ENCODE measurements around the gene VPS13D. TPM values are rescaled to one million over a fixed set of nuclear protein-coding genes. Genes with fewer than 3 reads are reported as not detected.

The VPS13D gene
- total RNA-seq, 1 donor from 2014 or later: 28.3 TPM

DNA sequence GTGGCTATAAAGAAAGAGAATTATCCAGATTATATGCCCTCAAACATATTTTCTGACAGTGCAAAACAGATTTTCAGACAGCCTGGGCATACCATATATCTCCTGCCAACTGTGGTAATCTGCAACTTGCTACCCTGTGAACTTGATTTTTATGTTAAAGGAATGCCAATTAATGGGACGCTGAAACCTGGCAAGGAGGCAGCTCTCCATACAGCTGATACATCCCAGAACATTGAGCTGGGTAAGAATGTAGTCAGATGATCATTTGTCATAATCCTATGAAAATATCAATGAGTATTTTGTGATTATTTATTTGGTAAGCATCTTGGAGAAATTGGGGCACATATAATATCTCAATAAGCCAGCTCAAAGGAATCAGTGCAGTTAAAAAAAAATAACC, 124.2 kb downstream of the VPS13D start:
- H3K27ac ChIP-seq: peak overlapping the region in 1 of 2 donors; percentile 84
- peaks cover 23 to 46% of the 10 kb centered on the region in 2 donors for H3K36me3 ChIP-seq
- intact Hi-C loops (cut with DNase I): no loop called here
- H3K4me1 ChIP-seq: peaks cover 13 to 23% of the 10 kb centered on the region in 2 donors
- no peak overlapping the region for H3K4me3 ChIP-seq
- DNase-seq (ENCODE audit: low spot score in 2 of 2): no peak
- H3K27me3 ChIP-seq: no peaks in the 10 kb centered on the region
- TF ChIP-seq, protein P1, sequence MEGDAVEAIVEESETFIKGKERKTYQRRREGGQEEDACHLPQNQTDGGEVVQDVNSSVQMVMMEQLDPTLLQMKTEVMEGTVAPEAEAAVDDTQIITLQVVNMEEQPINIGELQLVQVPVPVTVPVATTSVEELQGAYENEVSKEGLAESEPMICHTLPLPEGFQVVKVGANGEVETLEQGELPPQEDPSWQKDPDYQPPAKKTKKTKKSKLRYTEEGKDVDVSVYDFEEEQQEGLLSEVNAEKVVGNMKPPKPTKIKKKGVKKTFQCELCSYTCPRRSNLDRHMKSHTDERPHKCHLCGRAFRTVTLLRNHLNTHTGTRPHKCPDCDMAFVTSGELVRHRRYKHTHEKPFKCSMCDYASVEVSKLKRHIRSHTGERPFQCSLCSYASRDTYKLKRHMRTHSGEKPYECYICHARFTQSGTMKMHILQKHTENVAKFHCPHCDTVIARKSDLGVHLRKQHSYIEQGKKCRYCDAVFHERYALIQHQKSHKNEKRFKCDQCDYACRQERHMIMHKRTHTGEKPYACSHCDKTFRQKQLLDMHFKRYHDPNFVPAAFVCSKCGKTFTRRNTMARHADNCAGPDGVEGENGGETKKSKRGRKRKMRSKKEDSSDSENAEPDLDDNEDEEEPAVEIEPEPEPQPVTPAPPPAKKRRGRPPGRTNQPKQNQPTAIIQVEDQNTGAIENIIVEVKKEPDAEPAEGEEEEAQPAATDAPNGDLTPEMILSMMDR (IDR thresholded peaks at IDR 0.05): no peak
- no peaks in the 10 kb centered on the region for H3K9me3 ChIP-seq

DNA sequence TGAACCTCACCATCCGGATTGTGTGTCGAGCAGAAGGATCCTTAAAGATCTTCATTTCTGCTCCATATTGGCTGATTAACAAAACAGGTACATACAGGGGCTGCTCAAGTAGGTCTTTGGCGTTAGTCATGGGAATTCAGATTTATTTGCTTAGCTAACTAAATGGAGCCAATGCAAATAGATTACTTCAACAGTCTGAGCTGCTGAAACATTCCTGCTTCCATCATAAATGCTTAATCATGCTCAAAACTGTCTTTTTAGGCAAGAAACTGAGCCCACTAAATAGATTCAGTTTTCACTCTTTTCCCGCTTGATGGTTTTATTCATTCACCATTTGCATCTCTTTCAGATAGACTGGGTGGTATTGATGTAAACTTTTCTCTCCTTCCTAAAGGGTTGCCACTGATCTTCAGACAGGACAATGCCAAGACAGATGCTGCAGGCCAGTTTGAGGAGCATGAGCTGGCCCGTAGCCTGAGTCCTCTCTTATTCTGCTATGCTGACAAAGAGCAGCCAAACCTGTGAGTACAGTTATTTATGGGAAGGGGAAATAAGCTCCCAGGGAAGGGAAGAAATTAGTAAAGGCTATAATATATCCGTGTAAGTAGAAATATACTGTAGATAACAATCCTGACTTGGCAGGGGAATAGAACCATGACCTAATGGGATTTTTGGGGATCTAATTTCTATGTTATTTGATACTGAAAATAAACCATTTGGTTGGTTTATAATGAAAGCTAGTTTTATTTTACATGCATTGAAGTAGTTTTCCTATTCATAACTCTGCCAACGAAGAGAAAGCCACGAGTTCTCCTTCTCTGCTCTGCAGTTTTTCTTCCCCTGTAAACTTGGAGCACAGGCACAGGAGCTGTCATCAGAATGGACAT, 126.4 kb downstream of the VPS13D start:
- H3K36me3 ChIP-seq: peaks cover 6 to 23% of the 10 kb centered on the region in 2 donors
- peak overlapping the region; percentile 84 for H3K27ac ChIP-seq
- H3K27me3 ChIP-seq: no peaks in the 10 kb centered on the region
- H3K9me3 ChIP-seq: no peaks in the 10 kb centered on the region
- H3K4me3 ChIP-seq: peak overlapping the region in 1 of 2 donors; percentile 48
- DNase-seq (ENCODE audit: low spot score in 2 of 2): no peak
- intact Hi-C loops (cut with DNase I): loop anchor here (2.0 to 5.0 kb wide), 2 partner anchors 46 to 263 kb away; partner anchors contain the start of gene DHRS3
- H3K4me1 ChIP-seq: peaks cover 13 to 29% of the 10 kb centered on the region in 2 donors
- TF ChIP-seq, protein P1 (IDR thresholded peaks at IDR 0.05): no peak

DNA sequence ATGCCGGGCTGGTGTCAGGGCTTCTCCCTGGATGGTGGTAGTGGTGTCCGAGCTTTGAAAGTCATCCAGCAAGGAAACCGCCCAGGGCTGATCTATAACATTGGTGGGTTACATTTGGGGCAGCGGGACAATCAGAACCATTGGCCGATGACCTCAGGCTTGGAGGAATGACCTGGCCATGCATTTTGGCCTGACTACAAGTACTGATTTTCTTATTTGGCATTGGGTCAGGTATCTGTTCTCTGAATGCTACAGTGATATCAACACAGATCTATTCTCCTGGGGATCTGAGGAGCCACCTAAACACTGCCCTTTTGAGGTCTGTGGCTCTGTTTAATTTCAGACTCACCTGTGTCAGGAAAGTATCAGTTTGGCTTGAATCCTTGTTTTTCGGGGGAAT, 128.7 kb downstream of the VPS13D start:
- TF ChIP-seq, protein P1 (IDR thresholded peaks at IDR 0.05): no peak
- H3K4me3 ChIP-seq: no peak overlapping the region
- no peaks in the 10 kb centered on the region for H3K27me3 ChIP-seq
- peak overlapping the region; percentile 84 for H3K27ac ChIP-seq
- DNase-seq (ENCODE audit: low spot score in 2 of 2): no peak
- intact Hi-C loops (cut with DNase I): loop anchor here (5.0 kb wide), 1 partner anchor 44 kb away; no protein-coding TSS in a partner anchor
- peaks cover 13 to 23% of the 10 kb centered on the region in 2 donors for H3K36me3 ChIP-seq
- H3K4me1 ChIP-seq: peaks cover 13 to 29% of the 10 kb centered on the region in 2 donors
- H3K9me3 ChIP-seq: no peaks in the 10 kb centered on the region

DNA sequence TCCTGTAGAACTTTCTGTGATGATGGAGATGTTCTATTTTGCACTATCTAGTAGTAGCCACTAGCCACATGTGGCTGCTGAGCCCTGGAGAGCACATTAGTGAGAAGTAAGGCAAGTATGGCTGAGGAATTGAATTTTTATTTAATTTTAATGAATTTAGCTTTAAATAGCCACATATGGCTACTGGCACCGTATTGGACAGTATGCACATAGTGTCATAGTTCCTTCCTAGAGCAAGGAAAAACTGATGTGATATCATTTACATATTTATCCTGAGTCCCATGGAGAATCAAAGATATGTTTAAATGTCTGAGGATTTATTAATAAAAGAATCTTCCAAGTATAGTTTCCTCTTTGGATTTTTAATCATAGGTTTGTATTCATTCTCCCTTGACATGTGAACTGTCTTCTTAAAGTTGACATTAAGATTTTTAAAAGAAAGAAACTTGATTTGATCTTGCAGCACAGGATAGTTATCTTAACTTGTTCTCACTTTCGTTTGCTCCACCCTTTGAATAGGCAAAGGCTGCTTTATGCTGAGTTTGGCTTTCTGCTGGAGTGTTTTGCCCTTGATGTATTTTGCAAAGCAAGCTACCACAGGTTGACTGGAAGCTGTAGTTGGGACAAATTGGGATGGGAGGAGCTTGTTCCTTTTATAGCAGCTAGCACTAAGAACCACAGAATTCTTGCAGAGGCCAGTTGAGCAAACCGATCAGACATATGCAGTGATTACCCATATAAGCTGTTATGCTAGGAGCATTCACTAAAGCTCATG, 129.7 kb downstream of the VPS13D start:
- intact Hi-C loops (cut with DNase I): loop anchor here (5.0 kb wide), 1 partner anchor 43 kb away; no protein-coding TSS in a partner anchor
- Histone ChIP-seq H3K27ac (no peak overlapping the region), H3K4me1 (peaks cover 13 to 29% of the 10 kb centered on the region in 2 donors)

DNA sequence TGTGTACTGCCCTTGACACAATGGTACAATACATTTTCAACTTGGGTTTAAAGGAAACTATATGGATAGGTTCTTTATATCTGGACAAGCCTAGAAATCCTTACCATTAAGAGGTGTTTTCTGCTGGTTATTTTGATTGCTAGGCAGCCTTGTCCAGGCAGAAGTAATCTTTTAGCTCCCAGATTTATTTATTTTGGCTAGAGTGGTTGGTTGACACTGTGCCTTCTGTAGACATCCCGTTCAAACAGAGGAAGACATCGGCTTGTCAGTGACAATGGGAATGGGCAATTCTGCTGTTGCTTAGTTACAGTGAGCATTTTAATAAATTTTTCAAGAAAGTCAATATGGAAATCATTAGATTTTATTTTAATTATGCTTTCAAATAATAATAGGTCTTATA, 138.8 kb downstream of the VPS13D start:
- no peak overlapping the region for H3K27ac ChIP-seq
- TF ChIP-seq, protein P1 (IDR thresholded peaks at IDR 0.05): no peak
- H3K4me1 ChIP-seq: no peaks in the 10 kb centered on the region
- DNase-seq (ENCODE audit: low spot score in 2 of 2): no peak
- intact Hi-C loops (cut with DNase I): no loop called here
- peaks cover 39 to 57% of the 10 kb centered on the region in 2 donors for H3K36me3 ChIP-seq
- H3K27me3 ChIP-seq: no peaks in the 10 kb centered on the region
- no peaks in the 10 kb centered on the region for H3K9me3 ChIP-seq
- H3K4me3 ChIP-seq: no peak overlapping the region

More for the DNA sequence above, 129.7 kb downstream of the VPS13D start:
- no peaks in the 10 kb centered on the region for H3K27me3 ChIP-seq
- TF ChIP-seq, protein P1 (IDR thresholded peaks at IDR 0.05): no peak
- no peaks in the 10 kb centered on the region for H3K9me3 ChIP-seq
- H3K36me3 ChIP-seq: peaks cover 23 to 33% of the 10 kb centered on the region in 2 donors
- no peak overlapping the region for H3K4me3 ChIP-seq
- DNase-seq (ENCODE audit: low spot score in 2 of 2): no peak
